Measurements from ENCODE around the gene IRF2. TPM values are rescaled to one million over a fixed set of nuclear protein-coding genes. Genes with fewer than 3 reads are reported as not detected.
A peak's percentile ranks its signal among the peaks of the same experiment; 100 is the strongest.

Gene IRF2
- total and polyA plus RNA-seq, 4 donors, result 16.4 to 65.8 (median 43.1) TPM

DNA sequence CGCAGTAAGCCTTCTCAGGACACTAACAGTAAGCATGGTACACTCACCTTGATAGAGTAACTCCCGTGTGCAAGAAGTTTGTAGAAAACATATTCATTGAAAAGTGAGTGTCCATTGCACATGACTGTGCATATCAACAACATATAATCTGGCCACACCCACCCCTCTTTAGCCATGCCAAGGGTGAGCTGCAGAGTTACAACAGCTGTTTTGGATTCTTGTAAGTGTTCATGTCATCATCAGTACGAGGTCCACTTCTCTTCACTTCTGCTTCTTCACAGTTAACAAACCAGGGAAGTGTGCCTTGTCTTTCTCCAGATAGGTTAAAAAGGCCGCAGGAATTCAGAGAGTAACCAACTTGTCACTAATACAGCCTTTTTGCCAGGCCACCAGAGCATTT is 116.6 kb downstream of the IRF2 start:
- Histone ChIP-seq H3K27ac (ENCODE audit: low read depth in 1 of 2, low read length in 1 of 2) (peak overlapping the region in 1 of 2 donors; percentile 24), H3K4me3 (no peak overlapping the region), H3K36me3 (ENCODE audit: control insufficient read depth in 4 of 4, insufficient read depth in 4 of 4, low read length in 4 of 4) (no peaks in the 10 kb centered on the region), H3K27me3 (ENCODE audit: control insufficient read depth in 3 of 3, insufficient read depth in 3 of 3, low read length in 2 of 3) (no peaks in the 10 kb centered on the region), H3K9ac (ENCODE audit: insufficient read depth in 1 of 2, low read length in 2 of 2) (no peak overlapping the region), H3K9me3 (ENCODE audit: control insufficient read depth in 4 of 4, insufficient read depth in 3 of 4, low read length in 3 of 4) (peaks cover 0 to 2% (median 0%) of the 10 kb centered on the region in 4 donors), H3K4me1 (ENCODE audit: control insufficient read depth in 5 of 5, insufficient read depth in 5 of 5, low read length in 5 of 5) (peaks cover 4 to 34% (median 10%) of the 10 kb centered on the region in 5 donors)
- TF ChIP-seq, protein P1, sequence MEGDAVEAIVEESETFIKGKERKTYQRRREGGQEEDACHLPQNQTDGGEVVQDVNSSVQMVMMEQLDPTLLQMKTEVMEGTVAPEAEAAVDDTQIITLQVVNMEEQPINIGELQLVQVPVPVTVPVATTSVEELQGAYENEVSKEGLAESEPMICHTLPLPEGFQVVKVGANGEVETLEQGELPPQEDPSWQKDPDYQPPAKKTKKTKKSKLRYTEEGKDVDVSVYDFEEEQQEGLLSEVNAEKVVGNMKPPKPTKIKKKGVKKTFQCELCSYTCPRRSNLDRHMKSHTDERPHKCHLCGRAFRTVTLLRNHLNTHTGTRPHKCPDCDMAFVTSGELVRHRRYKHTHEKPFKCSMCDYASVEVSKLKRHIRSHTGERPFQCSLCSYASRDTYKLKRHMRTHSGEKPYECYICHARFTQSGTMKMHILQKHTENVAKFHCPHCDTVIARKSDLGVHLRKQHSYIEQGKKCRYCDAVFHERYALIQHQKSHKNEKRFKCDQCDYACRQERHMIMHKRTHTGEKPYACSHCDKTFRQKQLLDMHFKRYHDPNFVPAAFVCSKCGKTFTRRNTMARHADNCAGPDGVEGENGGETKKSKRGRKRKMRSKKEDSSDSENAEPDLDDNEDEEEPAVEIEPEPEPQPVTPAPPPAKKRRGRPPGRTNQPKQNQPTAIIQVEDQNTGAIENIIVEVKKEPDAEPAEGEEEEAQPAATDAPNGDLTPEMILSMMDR (IDR thresholded peaks at IDR 0.05; ENCODE audit: control extremely low read depth, extremely low read depth), result no peak
- WGBS, 2 donors, result 82 to 87% methylated on average over 4 of the region's 4 CpGs
- no peak for ATAC-seq (ENCODE audit: insufficient read depth, low FRiP score)
- no peak for DNase-seq

DNA sequence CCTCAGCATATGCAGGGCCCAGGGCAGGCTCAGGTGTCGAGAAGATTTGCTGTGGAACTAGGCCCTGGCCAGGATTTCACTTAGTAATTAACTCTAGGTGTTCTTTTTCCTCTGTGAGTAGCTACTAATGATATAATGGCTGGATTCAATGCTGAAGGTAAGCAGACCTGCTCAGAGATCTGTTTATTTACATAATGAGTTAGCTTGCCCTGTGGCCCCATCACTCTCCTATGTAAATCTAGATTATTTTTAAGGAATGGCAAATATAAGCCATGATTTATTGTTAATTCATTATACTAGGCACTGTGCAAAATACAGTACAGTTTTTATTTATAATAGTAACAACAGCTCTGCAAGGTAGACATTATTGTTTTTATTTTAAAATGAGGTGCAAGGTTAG is 117.2 kb downstream of the IRF2 start:
- Histone ChIP-seq H3K9ac (ENCODE audit: insufficient read depth in 1 of 2, low read length in 2 of 2) (no peak overlapping the region), H3K9me3 (ENCODE audit: control insufficient read depth in 4 of 4, insufficient read depth in 3 of 4, low read length in 3 of 4) (peaks cover 0 to 2% (median 0%) of the 10 kb centered on the region in 4 donors), H3K27me3 (ENCODE audit: control insufficient read depth in 3 of 3, insufficient read depth in 3 of 3, low read length in 2 of 3) (no peaks in the 10 kb centered on the region), H3K4me1 (ENCODE audit: control insufficient read depth in 5 of 5, insufficient read depth in 5 of 5, low read length in 5 of 5) (peaks cover 3 to 34% (median 10%) of the 10 kb centered on the region in 5 donors), H3K27ac (ENCODE audit: low read depth in 1 of 2, low read length in 1 of 2) (peak overlapping the region in 1 of 2 donors; percentile 26), H3K36me3 (ENCODE audit: control insufficient read depth in 4 of 4, insufficient read depth in 4 of 4, low read length in 4 of 4) (no peaks in the 10 kb centered on the region), H3K4me3 (no peak overlapping the region)
- WGBS, 2 donors, result 95 to 100% methylated on average over 1 of the region's 1 CpG
- TF ChIP-seq, protein P1 (IDR thresholded peaks at IDR 0.05; ENCODE audit: control extremely low read depth, extremely low read depth), result no peak
- no peak for ATAC-seq (ENCODE audit: insufficient read depth, low FRiP score)
- no peak for DNase-seq

DNA sequence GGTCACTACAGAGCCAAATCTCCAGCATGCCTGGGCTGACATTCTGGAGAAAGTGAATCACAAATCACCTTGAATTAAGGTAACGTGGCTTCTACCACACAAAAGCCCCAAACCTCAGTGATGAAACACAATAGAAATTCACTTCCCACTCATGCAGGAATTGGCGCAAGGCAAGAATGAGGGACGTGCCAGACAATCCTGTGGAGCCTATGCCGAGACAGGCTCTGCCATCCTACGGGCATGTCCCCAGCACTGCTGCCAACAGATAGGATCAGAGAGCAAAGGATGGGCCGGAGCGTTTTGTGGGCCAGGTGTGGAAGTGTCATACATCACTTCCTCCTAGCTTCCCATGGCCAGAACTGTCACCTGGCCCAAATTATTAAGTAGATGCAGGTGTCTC is 118.0 kb downstream of the IRF2 start:
- no peak overlapping the region for H3K4me3 ChIP-seq
- H3K27ac ChIP-seq (ENCODE audit: low read depth in 1 of 2, low read length in 1 of 2), result no peak overlapping the region
- DNase-seq (no peak), ATAC-seq (ENCODE audit: insufficient read depth, low FRiP score) (no peak)
- H3K27me3 ChIP-seq (ENCODE audit: control insufficient read depth in 3 of 3, insufficient read depth in 3 of 3, low read length in 2 of 3), result no peaks in the 10 kb centered on the region
- WGBS, 2 donors, result 73 to 85% methylated on average over 7 of the region's 7 CpGs
- H3K36me3 ChIP-seq (ENCODE audit: control insufficient read depth in 4 of 4, insufficient read depth in 4 of 4, low read length in 4 of 4), result no peaks in the 10 kb centered on the region
- peaks cover 3 to 34% (median 9%) of the 10 kb centered on the region in 5 donors for H3K4me1 ChIP-seq (ENCODE audit: control insufficient read depth in 5 of 5, insufficient read depth in 5 of 5, low read length in 5 of 5)
- TF ChIP-seq, protein P1 (IDR thresholded peaks at IDR 0.05; ENCODE audit: control extremely low read depth, extremely low read depth), result no peak
- peaks cover 0 to 2% (median 0%) of the 10 kb centered on the region in 4 donors for H3K9me3 ChIP-seq (ENCODE audit: control insufficient read depth in 4 of 4, insufficient read depth in 3 of 4, low read length in 3 of 4)
- H3K9ac ChIP-seq (ENCODE audit: insufficient read depth in 1 of 2, low read length in 2 of 2), result no peak overlapping the region

DNA sequence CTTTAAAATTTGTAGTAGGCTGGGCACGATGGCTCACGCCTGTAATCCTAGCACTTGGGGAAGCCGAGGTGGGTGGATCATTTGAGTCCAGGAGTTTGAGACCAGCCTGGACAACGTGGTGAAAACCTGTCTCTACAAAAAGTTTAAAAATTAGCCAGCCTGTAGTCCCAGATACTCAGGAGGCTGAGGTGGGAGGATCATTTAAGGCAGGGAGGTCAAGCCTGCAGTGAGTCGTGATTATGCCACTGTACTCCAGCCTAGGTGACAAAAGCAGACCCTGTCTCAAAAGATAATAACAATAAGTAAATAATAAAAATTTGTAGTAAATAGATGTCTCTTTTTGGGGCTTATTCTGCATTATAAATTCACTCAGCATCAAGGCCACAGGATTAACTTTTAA is 118.5 kb downstream of the IRF2 start:
- H3K9ac ChIP-seq (ENCODE audit: insufficient read depth in 1 of 2, low read length in 2 of 2), result no peak overlapping the region
- H3K27ac ChIP-seq (ENCODE audit: low read depth in 1 of 2, low read length in 1 of 2), result peak overlapping the region; percentile 12 to 66
- DNase-seq (no peak), ATAC-seq (ENCODE audit: insufficient read depth, low FRiP score) (no peak)
- H3K9me3 ChIP-seq (ENCODE audit: control insufficient read depth in 4 of 4, insufficient read depth in 3 of 4, low read length in 3 of 4), result peaks cover 0 to 2% (median 0%) of the 10 kb centered on the region in 4 donors
- H3K4me1 ChIP-seq (ENCODE audit: control insufficient read depth in 5 of 5, insufficient read depth in 5 of 5, low read length in 5 of 5), result peaks cover 3 to 34% (median 9%) of the 10 kb centered on the region in 5 donors
- H3K4me3 ChIP-seq, result no peak overlapping the region
- TF ChIP-seq, protein P1 (IDR thresholded peaks at IDR 0.05; ENCODE audit: control extremely low read depth, extremely low read depth), result no peak
- 75 to 78% methylated on average over 5 of the region's 5 CpGs for WGBS, 2 donors
- no peaks in the 10 kb centered on the region for H3K27me3 ChIP-seq (ENCODE audit: control insufficient read depth in 3 of 3, insufficient read depth in 3 of 3, low read length in 2 of 3)
- no peaks in the 10 kb centered on the region for H3K36me3 ChIP-seq (ENCODE audit: control insufficient read depth in 4 of 4, insufficient read depth in 4 of 4, low read length in 4 of 4)
